H1 (cell line): Measurements from ENCODE around the gene CYP4Z1. TPM values are rescaled to one million over a fixed set of nuclear protein-coding genes. Genes with fewer than 3 reads are reported as not detected.
A peak's percentile ranks its signal among the peaks of the same experiment; 100 is the strongest.

Source experiments
- CTCF ChIA-PET: fragments of 300-600 bp; sonication (Branson Sonifier 250); formaldehyde crosslinking; loops from one replicate; lab custom pipeline; 2021; ENCODE audit not compliant: partially characterized antibody; lab: Charles Lee
- POLR2A ChIA-PET: fragments of 300-600 bp; sonication (Branson Sonifier 250); formaldehyde crosslinking; loops from one replicate; lab custom pipeline; 2021; ENCODE audit warnings: inconsistent platforms; ENCODE audit not compliant: partially characterized antibody; lab: Charles Lee
- DNase-seq, 2 experiments: peaks; one replicate each; pipeline versions ENCODE4 v3.0.0 to v3.0.0-alpha.2; 2010 to 2022; ENCODE audit warnings: low spot score in 2 of 2, low read depth in 1 of 2, mixed read lengths in 1 of 2
- FAIRE-seq: peaks from 2 replicates; lab custom pipeline; 2011; peaks lifted over from hg19 to GRCh38; lab: Jason Lieb, UNC
- H2AFZ ChIP-seq: 2 replicates; pipeline ENCODE4 v1.8.1; 2012; ENCODE audit warnings: low read length, inconsistent platforms
- H2AK5ac ChIP-seq: 2 replicates; pipeline ENCODE4 v1.6.1; 2013; ENCODE audit warnings: low read depth, low read length
- H2BK120ac ChIP-seq: replicated peaks from 2 replicates; pipeline ENCODE3; 2013; ENCODE audit warnings: low read depth, low read length, inconsistent platforms
- H2BK12ac ChIP-seq: 2 replicates; pipeline ENCODE4 v1.6.1; 2013; ENCODE audit warnings: low read depth, low read length
- H2BK15ac ChIP-seq: 2 replicates; pipeline ENCODE4 v1.6.1; 2013; ENCODE audit warnings: low read length
- H2BK20ac ChIP-seq: 2 replicates; pipeline ENCODE4 v1.6.1; 2013; ENCODE audit warnings: low read length
- H2BK5ac ChIP-seq: 2 replicates; pipeline ENCODE4 v1.6.1; 2013; ENCODE audit warnings: low read depth, low read length
- H3K14ac ChIP-seq: 2 replicates; pipeline ENCODE4 v1.6.1; 2013; ENCODE audit warnings: inconsistent platforms; ENCODE audit not compliant: insufficient read length
- H3K18ac ChIP-seq: 2 replicates; pipeline ENCODE4 v1.6.1; 2013; ENCODE audit warnings: low read length; ENCODE audit errors: extremely low read depth
- H3K23ac ChIP-seq: 2 replicates; pipeline ENCODE4 v1.6.1; 2013; ENCODE audit warnings: inconsistent platforms; ENCODE audit not compliant: insufficient read length
- H3K23me2 ChIP-seq: 2 replicates; pipeline ENCODE4 v1.6.1; 2013; ENCODE audit warnings: low read depth, low read length
- H3K27ac ChIP-seq: 2 replicates; pipeline ENCODE4 v1.6.1; 2011; ENCODE audit warnings: low read depth, low read length, inconsistent platforms
- H3K27me3 ChIP-seq, 4 experiments: replicated peaks in 1 of 4; 1 replicate in 1 of 4; 2 replicates in 3 of 4; pipeline versions ENCODE4 v1.6.1 to v1.8.1; 2011 to 2013; ENCODE audit warnings: low read length in 3 of 4, mild to moderate bottlenecking in 3 of 4, inconsistent platforms in 2 of 4, mixed read lengths in 2 of 4, moderate library complexity in 1 of 4; ENCODE audit not compliant: control insufficient read depth in 3 of 4, insufficient read depth in 3 of 4; ENCODE audit errors: extremely low read depth in 1 of 4
- H3K36me3 ChIP-seq, 4 experiments: 2 replicates each; pipeline versions ENCODE4 v1.6.1 to v1.8.1; 2011 to 2013; ENCODE audit warnings: mild to moderate bottlenecking in 4 of 4, low read length in 3 of 4, moderate library complexity in 2 of 4, control low read depth in 1 of 4, inconsistent platforms in 1 of 4; ENCODE audit not compliant: insufficient read depth in 4 of 4, control insufficient read depth in 2 of 4
- H3K4ac ChIP-seq: replicated peaks from 2 replicates; pipeline ENCODE3; 2013; ENCODE audit warnings: low read length, low read depth, mixed read lengths, inconsistent platforms; ENCODE audit not compliant: insufficient read length
- H3K4me1 ChIP-seq, 4 experiments: replicated peaks in 1 of 4; 1 replicate in 1 of 4; 2 replicates in 3 of 4; pipeline versions ENCODE4 v1.6.1 to v1.8.1; 2011 to 2013; ENCODE audit warnings: low read length in 3 of 4, inconsistent platforms in 2 of 4, mixed read lengths in 1 of 4; ENCODE audit not compliant: insufficient read depth in 4 of 4, control insufficient read depth in 3 of 4
- H3K4me2 ChIP-seq, 2 experiments: 2 replicates each; pipeline versions ENCODE4 v1.6.1 to v1.8.1; 2011 to 2013; ENCODE audit warnings: low read depth in 2 of 2, low read length in 2 of 2, control low read depth in 1 of 2, inconsistent platforms in 1 of 2, mild to moderate bottlenecking in 1 of 2; ENCODE audit not compliant: insufficient read depth in 1 of 2
- H3K4me3 ChIP-seq, 4 experiments: fragments of 200-600, 300-600 bp in 1 of 4; sonication (generic), shearing (Covaris generic), sonication (Bioruptor Twin) in 1 of 4; 2 replicates each; pipeline versions ENCODE4 v1.5.1 to v1.8.1; 2011 to 2016; ENCODE audit warnings: low read length in 4 of 4, low read depth in 3 of 4, control low read depth in 2 of 4, inconsistent platforms in 2 of 4, mild to moderate bottlenecking in 2 of 4, mixed read lengths in 1 of 4, moderate library complexity in 1 of 4; ENCODE audit not compliant: insufficient read depth in 2 of 4; ENCODE audit errors: extremely low read depth in 1 of 4
- H3K56ac ChIP-seq: replicated peaks from 2 replicates; pipeline ENCODE3; 2013; ENCODE audit warnings: low read depth, mild to moderate bottlenecking, mixed read lengths, low read length, inconsistent platforms; ENCODE audit not compliant: insufficient read length
- H3K79me1 ChIP-seq: 2 replicates; pipeline ENCODE4 v1.6.1; 2013; ENCODE audit warnings: low read depth, low read length, control low read depth
- H3K79me2 ChIP-seq, 2 experiments: 2 replicates each; pipeline versions ENCODE4 v1.6.1 to v1.8.1; 2012 to 2013; ENCODE audit warnings: low read length in 2 of 2, mild to moderate bottlenecking in 2 of 2, inconsistent platforms in 1 of 2; ENCODE audit not compliant: insufficient read depth in 2 of 2, control insufficient read depth in 1 of 2
- H3K9ac ChIP-seq, 4 experiments: replicated peaks in 1 of 4; 1 replicate in 1 of 4; 2 replicates in 3 of 4; pipeline versions ENCODE4 v1.6.1 to v1.8.1; 2011 to 2013; ENCODE audit warnings: low read depth in 3 of 4, low read length in 3 of 4, control low read depth in 2 of 4, mild to moderate bottlenecking in 2 of 4, moderate library complexity in 2 of 4, inconsistent platforms in 1 of 4; ENCODE audit errors: extremely low read depth in 1 of 4
- H3K9me3 ChIP-seq, 2 experiments: 2 replicates each; pipeline versions ENCODE4 v1.6.1 to v1.8.1; 2012 to 2013; ENCODE audit warnings: mild to moderate bottlenecking in 2 of 2, moderate library complexity in 2 of 2, control low read depth in 1 of 2, inconsistent platforms in 1 of 2, low read depth in 1 of 2, low read length in 1 of 2, mixed read lengths in 1 of 2; ENCODE audit not compliant: insufficient read depth in 2 of 2
- H4K20me1 ChIP-seq, 2 experiments: replicated peaks in 1 of 2; 2 replicates each; pipeline versions ENCODE3 to v1.8.1; 2011 to 2013; ENCODE audit warnings: inconsistent platforms in 2 of 2, low read length in 2 of 2, mild to moderate bottlenecking in 1 of 2; ENCODE audit not compliant: insufficient read depth in 2 of 2, control insufficient read depth in 1 of 2
- H4K5ac ChIP-seq: 2 replicates; pipeline ENCODE4 v1.6.1; 2013; ENCODE audit warnings: low read length, low read depth, mixed read lengths, inconsistent platforms; ENCODE audit not compliant: insufficient read length
- H4K8ac ChIP-seq: 2 replicates; pipeline ENCODE4 v1.8.0; 2013; ENCODE audit warnings: mild to moderate bottlenecking, moderate library complexity, low read length, inconsistent platforms; ENCODE audit not compliant: insufficient read depth; ENCODE audit errors: extremely low read depth
- H4K91ac ChIP-seq: replicated peaks from 2 replicates; pipeline ENCODE3; 2013; ENCODE audit warnings: low read length, mixed read lengths, inconsistent platforms; ENCODE audit not compliant: insufficient read length
- CTCF ChIP-seq, 3 experiments: IDR thresholded peaks; 1 replicate in 2 of 3; 2 replicates in 1 of 3; pipeline versions ENCODE4 v1.5.1 to v1.6.1; 2011; ENCODE audit warnings: low read length in 3 of 3, mild to moderate bottlenecking in 3 of 3, inconsistent platforms in 2 of 3, low read depth in 1 of 3, moderate library complexity in 1 of 3; ENCODE audit not compliant: insufficient read depth in 1 of 3; ENCODE audit errors: control extremely low read depth in 1 of 3
- GTF2F1 ChIP-seq: IDR thresholded peaks from 2 replicates; pipeline ENCODE4 v1.6.1; 2012; ENCODE audit warnings: low read depth, low read length, improper control_type of control experiment, borderline replicate concordance
- WGBS, 2 experiments: shearing (Covaris generic) in 1 of 2; methylation state at CpG; one replicate each; pipeline versions ENCODE4 v1.1.6 to v1.1.7; 2013 to 2015; ENCODE audit warnings: low lambda C conversion rate in 2 of 2, mixed read lengths in 2 of 2, inconsistent platforms in 1 of 2, low coverage in 1 of 2, missing lambda C conversion rate in 1 of 2; ENCODE audit not compliant: insufficient replicate concordance in 2 of 2, insufficient coverage in 1 of 2, insufficient read length in 1 of 2; ENCODE audit errors: extremely low coverage in 1 of 2, missing lambda C conversion rate in 1 of 2; 5-methylcytosine and 5-hydroxymethylcytosine counted together
- polyA plus RNA-seq, 7 experiments: library from polyadenylated mRNA; depleted of rRNA in 3 of 7; stranded (reverse) in 5 of 7; unstranded in 2 of 7; fragments of >200 nt in 5 of 7; fragments of 200-250 nt in 2 of 7; gene quantifications; 1 replicate in 5 of 7; 2 replicates in 1 of 7; 4 replicates in 1 of 7; pipeline versions ENCODE4 v1.2.1 to v1.2.3, GENCODE V29; 2011 to 2013; ENCODE audit warnings: missing spikeins in 2 of 7, mixed read lengths in 2 of 7
- total RNA-seq: library from RNA; stranded (reverse); fragmentation: NEBNext Ultra II Directional; extraction: Animal tissue kit (Norgen Biotek cat#: 25700); gene quantifications from 2 replicates; pipeline ENCODE4 v1.2.1, GENCODE V29; 2021

The CYP4Z1 gene
- total and polyA plus RNA-seq, 2 of the 8 experiments (the other 6 are each of a cell fraction or from before 2014, with no cell fraction given), result not detected

GRCh38 chr1:47147047-47147785, 80.2 kb downstream of the CYP4Z1 start:
- Histone ChIP-seq H3K9me3 (no peaks in the 10 kb centered on the region), H3K79me1 (no peaks in the 10 kb centered on the region), H3K23me2 (no peaks in the 10 kb centered on the region), H3K27ac (no peak overlapping the region), H2AFZ (no peak overlapping the region), H2BK12ac (0 out of 2 replicates have a peak overlapping the region, but pooled peaks have one; percentile 17), H3K4ac (no peak overlapping the region), H3K23ac (no peak overlapping the region), H4K5ac (no peak overlapping the region), H3K56ac (no peak overlapping the region), H4K8ac (no peak overlapping the region), H2AK5ac (no peak overlapping the region), H3K36me3 (no peaks in the 10 kb centered on the region), H3K4me2 (no peak overlapping the region), H3K27me3 (no peaks in the 10 kb centered on the region), H2BK20ac (no peak overlapping the region), H3K14ac (no peak overlapping the region), H4K91ac (no peak overlapping the region), H3K79me2 (no peaks in the 10 kb centered on the region), H2BK15ac (no peak overlapping the region), H4K20me1 (no peaks in the 10 kb centered on the region), H3K4me3 (no peak overlapping the region), H2BK5ac (no peak overlapping the region), H3K18ac (no peak overlapping the region), H2BK120ac (no peak overlapping the region), H3K4me1 (no peaks in the 10 kb centered on the region; a peak in 1 of 7 replicates), H3K9ac (no peak overlapping the region)
- TF ChIP-seq GTF2F1, result no peak
- peak in 1 of 3 experiments; percentile 15; a peak in 1 of 4 replicates for TF ChIP-seq CTCF (IDR thresholded peaks at IDR 0.05; ENCODE audit: control extremely low read depth in 1 of 3, insufficient read depth in 1 of 3, low read depth in 1 of 3, low read length in 3 of 3)
- ChIA-PET CTCF (interaction anchor here (0.6 to 3.3 kb wide), 8 partner anchors 9 to 342 kb away, joined by 3 to 12 read pairs (median 3); partner anchors contain the start of gene CYP4A22), POLR2A (no interaction called here)
- FAIRE-seq (no peak), DNase-seq (no peak)
- 79% methylated on average over 6 of the region's 6 CpGs; no CpG with 5 or more reads in 1 of the 2 experiments for WGBS, 2 experiments
